ENCODE measurements around the gene CFAP54. TPM values are rescaled to one million over a fixed set of nuclear protein-coding genes. Genes with fewer than 3 reads are reported as not detected.

CFAP54 gene
- total and polyA plus RNA-seq, 2 donors (not counting 3 experiments of a cell fraction or from before 2014, with no cell fraction given), result 3.6 to 26.9 TPM

GRCh38 chr12:96774496-96775256 lies 285.3 kb downstream of the CFAP54 start:
- H3K9me3 ChIP-seq (replicated peaks; ENCODE audit: control insufficient read depth, insufficient read depth, low read length), result no peaks in the 10 kb centered on the region
- no peaks in the 10 kb centered on the region for H3K4me1 ChIP-seq (ENCODE audit: control insufficient read depth, extremely low read depth, insufficient read depth, low read length)
- no peak overlapping the region for H3K9ac ChIP-seq (replicated peaks; ENCODE audit: extremely low read depth, insufficient read depth, low read length)
- no peak overlapping the region for H3K4me2 ChIP-seq (ENCODE audit: insufficient read depth, low read length)
- dilution Hi-C loops (cut with MboI; ENCODE audit: extremely low pct_ligation_motif_present, low sequenced_read_pairs), result no loop called here
- H3K9me1 ChIP-seq (replicated peaks; ENCODE audit: control insufficient read depth, extremely low read depth, insufficient read depth, low read length), result peaks cover 2% of the 10 kb centered on the region
- no peak overlapping the region for H2AFZ ChIP-seq (ENCODE audit: low read depth, low read length)
- TF ChIP-seq MAX (IDR thresholded peaks at IDR 0.05; ENCODE audit: insufficient read depth, insufficient read length), result no peak
- TF ChIP-seq POLR2A (IDR thresholded peaks at IDR 0.05; ENCODE audit: low read depth, low read length), result no peak
- no peak for TF ChIP-seq EZH2 (IDR thresholded peaks at IDR 0.05; ENCODE audit: borderline replicate concordance, low read depth, low read length, severe bottlenecking)
- TF ChIP-seq CTCF (IDR thresholded peaks at IDR 0.05; ENCODE audit: extremely low read depth in 1 of 2, insufficient read depth in 1 of 2, low read depth in 1 of 2, low read length in 2 of 2), result no peak
- no peak for TF ChIP-seq FOS (IDR thresholded peaks at IDR 0.05; ENCODE audit: borderline replicate concordance, insufficient read depth, low read length)
- TF ChIP-seq JUN (IDR thresholded peaks at IDR 0.05; ENCODE audit: borderline replicate concordance, insufficient read depth, insufficient read length, low read depth), result no peak
- no peak for TF ChIP-seq GATA2 (IDR thresholded peaks at IDR 0.05; ENCODE audit: insufficient read depth, insufficient read length, low read depth, low read length)
- no peak for TF ChIP-seq MYC (IDR thresholded peaks at IDR 0.05; ENCODE audit: low read depth, low read length)
- no peak for TF ChIP-seq POLR2AphosphoS5 (IDR thresholded peaks at IDR 0.05; ENCODE audit: insufficient read depth, low read depth, low read length)
- no peak overlapping the region for H3K27ac ChIP-seq (ENCODE audit: insufficient read depth, low read depth, low read length)
- H4K20me1 ChIP-seq (replicated peaks; ENCODE audit: control insufficient read depth, extremely low read depth, insufficient read depth, low read length), result no peaks in the 10 kb centered on the region
- no peaks in the 10 kb centered on the region for H3K79me2 ChIP-seq (ENCODE audit: control insufficient read depth, insufficient read depth, low read length)
- H3K4me3 ChIP-seq (replicated peaks in 1 of 3; ENCODE audit: insufficient read depth in 1 of 3, low read depth in 1 of 3, low read length in 3 of 3), result no peak overlapping the region
- ChIA-PET CTCF (no interaction called here), POLR2A (no interaction called here)
- DNase-seq (ENCODE audit: low read depth, low spot score), result no peak
- no peaks in the 10 kb centered on the region for H3K27me3 ChIP-seq (ENCODE audit: control insufficient read depth in 2 of 2, insufficient read depth in 2 of 2, low read length in 2 of 2)
- no peaks in the 10 kb centered on the region for H3K36me3 ChIP-seq (ENCODE audit: control insufficient read depth in 2 of 2, extremely low read depth in 1 of 2, insufficient read depth in 2 of 2, low read length in 2 of 2)
- BruUV-seq (replicated peaks), result no TSS peak
- no peak for FAIRE-seq
- intact Hi-C loops (cut with micrococcal nuclease), result no loop called here

All from endothelial cell of umbilical vein (primary cell).